ENCODE data around the gene CDCA8.

CDCA8 gene

DNA sequence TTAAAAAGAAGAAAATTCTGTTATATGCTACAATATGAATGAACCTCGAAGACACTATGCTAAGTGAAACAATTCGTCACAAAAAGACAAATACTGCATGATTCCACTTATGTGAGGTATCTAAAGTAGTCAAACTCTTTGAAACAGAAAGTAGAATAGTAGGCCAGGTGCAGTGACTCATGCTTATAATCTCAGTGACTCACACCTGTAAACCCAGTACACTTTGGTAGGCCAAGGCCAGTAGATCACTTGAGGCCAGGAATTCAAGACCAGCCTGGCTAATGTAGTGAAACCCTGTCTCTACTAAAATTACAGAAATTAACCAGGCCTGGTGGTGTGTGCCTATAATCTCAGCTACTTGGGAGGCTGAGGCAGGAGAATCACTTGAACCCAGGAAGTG lies 46.9 kb downstream of the CDCA8 start:
- Histone ChIP-seq H3K9me3 (no peaks in the 10 kb centered on the region), H3K27ac (no peak overlapping the region), H3K27me3 (peaks cover 75% of the 10 kb centered on the region), H3K4me1 (ENCODE audit: control insufficient read depth in 1 of 2, insufficient read depth in 1 of 2, low read depth in 1 of 2, low read length in 1 of 2) (no peaks in the 10 kb centered on the region), H3K36me3 (no peaks in the 10 kb centered on the region), H3K4me3 (ENCODE audit: low read depth in 1 of 2, low read length in 1 of 2) (no peak overlapping the region)
- TF ChIP-seq, protein P1, sequence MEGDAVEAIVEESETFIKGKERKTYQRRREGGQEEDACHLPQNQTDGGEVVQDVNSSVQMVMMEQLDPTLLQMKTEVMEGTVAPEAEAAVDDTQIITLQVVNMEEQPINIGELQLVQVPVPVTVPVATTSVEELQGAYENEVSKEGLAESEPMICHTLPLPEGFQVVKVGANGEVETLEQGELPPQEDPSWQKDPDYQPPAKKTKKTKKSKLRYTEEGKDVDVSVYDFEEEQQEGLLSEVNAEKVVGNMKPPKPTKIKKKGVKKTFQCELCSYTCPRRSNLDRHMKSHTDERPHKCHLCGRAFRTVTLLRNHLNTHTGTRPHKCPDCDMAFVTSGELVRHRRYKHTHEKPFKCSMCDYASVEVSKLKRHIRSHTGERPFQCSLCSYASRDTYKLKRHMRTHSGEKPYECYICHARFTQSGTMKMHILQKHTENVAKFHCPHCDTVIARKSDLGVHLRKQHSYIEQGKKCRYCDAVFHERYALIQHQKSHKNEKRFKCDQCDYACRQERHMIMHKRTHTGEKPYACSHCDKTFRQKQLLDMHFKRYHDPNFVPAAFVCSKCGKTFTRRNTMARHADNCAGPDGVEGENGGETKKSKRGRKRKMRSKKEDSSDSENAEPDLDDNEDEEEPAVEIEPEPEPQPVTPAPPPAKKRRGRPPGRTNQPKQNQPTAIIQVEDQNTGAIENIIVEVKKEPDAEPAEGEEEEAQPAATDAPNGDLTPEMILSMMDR (IDR thresholded peaks at IDR 0.05): no peak

DNA sequence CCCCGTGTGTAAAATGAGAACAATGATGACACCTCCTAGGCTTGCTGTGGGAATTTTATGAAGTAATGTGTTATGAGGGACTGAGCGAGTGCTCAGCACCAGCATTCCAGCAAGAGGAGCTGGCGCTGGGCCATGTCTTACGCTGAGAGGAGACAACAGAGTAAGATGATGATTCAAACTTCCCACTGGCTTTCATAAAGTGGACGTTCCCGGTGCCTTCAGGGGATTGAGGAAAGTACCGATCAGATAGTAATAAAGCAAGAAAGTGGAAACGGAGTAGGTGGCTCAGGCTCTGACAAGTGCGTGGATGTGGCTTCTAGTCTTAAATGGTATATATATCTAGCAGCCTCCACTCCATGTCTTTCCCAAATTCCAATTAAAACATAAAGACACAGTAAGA lies 48.8 kb downstream of the CDCA8 start:
- H3K27ac ChIP-seq: no peak overlapping the region
- H3K27me3 ChIP-seq: peaks cover 56% of the 10 kb centered on the region
- H3K9me3 ChIP-seq: no peaks in the 10 kb centered on the region
- no peaks in the 10 kb centered on the region for H3K36me3 ChIP-seq
- TF ChIP-seq, protein P1 (IDR thresholded peaks at IDR 0.05): no peak
- H3K4me3 ChIP-seq (ENCODE audit: low read depth in 1 of 2, low read length in 1 of 2): no peak overlapping the region
- no peaks in the 10 kb centered on the region for H3K4me1 ChIP-seq (ENCODE audit: control insufficient read depth in 1 of 2, insufficient read depth in 1 of 2, low read depth in 1 of 2, low read length in 1 of 2)

DNA sequence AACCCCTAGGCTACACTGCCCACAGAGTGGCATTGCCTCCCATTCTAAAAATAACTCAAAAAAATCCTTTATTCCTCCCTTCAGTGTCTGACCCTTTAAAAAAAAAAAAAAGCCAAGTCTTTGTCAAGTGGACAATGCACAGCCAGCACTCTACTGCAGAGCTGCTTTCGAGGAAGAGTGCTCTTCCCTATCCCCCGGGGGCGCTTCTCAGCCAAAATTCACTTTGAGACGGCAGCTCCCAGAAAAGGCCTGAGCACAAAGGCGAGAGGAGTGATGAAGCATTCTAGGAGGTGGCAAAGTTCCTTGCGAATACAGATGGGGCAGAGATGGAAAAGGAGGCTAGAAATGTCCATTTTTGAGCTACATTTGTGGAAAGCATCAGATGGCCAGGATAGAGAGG lies 49.3 kb downstream of the CDCA8 start:
- no peak overlapping the region for H3K27ac ChIP-seq
- no peaks in the 10 kb centered on the region for H3K4me1 ChIP-seq (ENCODE audit: control insufficient read depth in 1 of 2, insufficient read depth in 1 of 2, low read depth in 1 of 2, low read length in 1 of 2)
- H3K4me3 ChIP-seq (ENCODE audit: low read depth in 1 of 2, low read length in 1 of 2): no peak overlapping the region
- no peaks in the 10 kb centered on the region for H3K9me3 ChIP-seq
- peaks cover 56% of the 10 kb centered on the region for H3K27me3 ChIP-seq
- TF ChIP-seq, protein P1 (IDR thresholded peaks at IDR 0.05): no peak
- H3K36me3 ChIP-seq: no peaks in the 10 kb centered on the region

DNA sequence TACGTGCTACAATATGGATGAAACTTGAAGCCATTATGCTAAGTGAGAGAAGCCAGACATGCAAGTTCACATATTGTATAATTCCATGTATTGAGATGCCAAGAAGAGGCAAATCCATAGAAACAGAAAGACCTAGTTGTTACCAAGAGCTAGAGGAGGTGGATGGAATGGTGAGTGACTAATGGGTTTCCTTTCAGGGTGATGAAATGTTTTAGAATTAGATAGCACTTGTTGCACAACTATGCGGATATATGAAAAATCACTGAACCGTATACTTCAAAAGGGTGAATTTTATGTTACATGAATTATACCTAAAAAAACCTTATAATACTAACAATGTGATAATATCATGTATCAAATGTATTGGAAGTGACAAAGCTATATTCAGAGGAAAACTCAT lies 54.5 kb downstream of the CDCA8 start:
- TF ChIP-seq, protein P1 (IDR thresholded peaks at IDR 0.05): no peak
- Histone ChIP-seq H3K36me3 (no peaks in the 10 kb centered on the region), H3K4me3 (ENCODE audit: low read depth in 1 of 2, low read length in 1 of 2) (no peak overlapping the region), H3K27me3 (peaks cover 80% of the 10 kb centered on the region), H3K4me1 (ENCODE audit: control insufficient read depth in 1 of 2, insufficient read depth in 1 of 2, low read depth in 1 of 2, low read length in 1 of 2) (no peaks in the 10 kb centered on the region), H3K9me3 (no peaks in the 10 kb centered on the region), H3K27ac (no peak overlapping the region)

DNA sequence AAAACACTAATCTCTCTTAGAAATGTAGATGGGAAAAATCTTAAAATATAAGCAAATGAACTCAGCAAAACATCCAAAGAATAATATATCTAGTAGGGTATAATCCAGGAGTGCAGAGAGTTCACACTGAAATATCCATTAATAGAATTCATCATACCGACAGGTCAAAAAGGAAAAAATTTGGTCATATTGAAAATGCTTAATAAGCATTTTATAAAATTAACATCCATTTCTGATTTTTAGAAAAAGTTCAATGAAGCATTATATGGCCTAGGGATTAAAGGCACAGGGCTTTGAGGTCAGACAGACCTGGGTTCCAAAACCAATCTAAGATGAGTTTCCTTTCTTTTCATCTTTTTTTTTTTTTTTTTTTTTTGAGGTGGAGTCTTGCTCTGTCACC lies 56.2 kb downstream of the CDCA8 start:
- H3K36me3 ChIP-seq: no peaks in the 10 kb centered on the region
- no peak overlapping the region for H3K4me3 ChIP-seq (ENCODE audit: low read depth in 1 of 2, low read length in 1 of 2)
- H3K9me3 ChIP-seq: no peaks in the 10 kb centered on the region
- TF ChIP-seq, protein P1 (IDR thresholded peaks at IDR 0.05): no peak
- H3K27ac ChIP-seq: no peak overlapping the region
- peaks cover 0 to 3% of the 10 kb centered on the region in 2 experiments for H3K4me1 ChIP-seq (ENCODE audit: control insufficient read depth in 1 of 2, insufficient read depth in 1 of 2, low read depth in 1 of 2, low read length in 1 of 2)
- peaks cover 80% of the 10 kb centered on the region for H3K27me3 ChIP-seq

DNA sequence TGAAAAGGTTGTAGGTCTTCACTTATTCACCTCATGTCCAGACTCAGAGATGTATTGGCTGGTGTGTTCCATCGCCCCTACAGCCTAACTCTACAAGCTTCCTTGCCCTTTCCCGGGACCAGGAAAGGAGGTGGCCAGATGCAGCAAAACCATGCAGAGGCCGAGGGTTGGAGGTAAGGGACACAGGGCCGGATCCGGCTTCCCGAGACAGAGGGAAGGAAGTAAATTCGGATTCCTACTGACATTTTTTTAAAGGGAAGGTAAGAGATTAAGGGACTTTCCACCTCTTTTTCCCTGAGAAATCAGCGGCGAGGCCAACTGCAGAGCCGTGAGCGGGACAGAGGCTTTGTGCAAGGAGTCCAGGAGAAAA lies 59.9 kb downstream of the CDCA8 start:
- Histone ChIP-seq H3K4me3 (ENCODE audit: low read depth in 1 of 2, low read length in 1 of 2) (no peak overlapping the region), H3K27me3 (peaks cover 100% of the 10 kb centered on the region), H3K4me1 (ENCODE audit: control insufficient read depth in 1 of 2, insufficient read depth in 1 of 2, low read depth in 1 of 2, low read length in 1 of 2) (peaks cover 0 to 3% of the 10 kb centered on the region in 2 experiments), H3K9me3 (no peaks in the 10 kb centered on the region), H3K36me3 (no peaks in the 10 kb centered on the region), H3K27ac (no peak overlapping the region)
- TF ChIP-seq, protein P1 (IDR thresholded peaks at IDR 0.05): no peak

Measured in neutrophil (primary cell).